HL-60 (cell line): ENCODE data around the gene AP1M2.

Source experiments
- POLR2AphosphoS5 ChIP-seq: IDR thresholded peaks from 2 replicates; pipeline ENCODE4 v1.6.1; 2012; ENCODE audit warnings: low read depth
- SPI1 ChIP-seq: IDR thresholded peaks from 2 replicates; pipeline ENCODE4 v1.6.1; 2012; ENCODE audit warnings: low read depth, mild to moderate bottlenecking, borderline replicate concordance
- TF ChIP-seq, protein P1 (sequence below): IDR thresholded peaks from one replicate; pipeline ENCODE4 v1.5.1; 2011; ENCODE audit warnings: low read length, control low read depth, inconsistent platforms; ENCODE audit not compliant: insufficient read depth

DNA sequence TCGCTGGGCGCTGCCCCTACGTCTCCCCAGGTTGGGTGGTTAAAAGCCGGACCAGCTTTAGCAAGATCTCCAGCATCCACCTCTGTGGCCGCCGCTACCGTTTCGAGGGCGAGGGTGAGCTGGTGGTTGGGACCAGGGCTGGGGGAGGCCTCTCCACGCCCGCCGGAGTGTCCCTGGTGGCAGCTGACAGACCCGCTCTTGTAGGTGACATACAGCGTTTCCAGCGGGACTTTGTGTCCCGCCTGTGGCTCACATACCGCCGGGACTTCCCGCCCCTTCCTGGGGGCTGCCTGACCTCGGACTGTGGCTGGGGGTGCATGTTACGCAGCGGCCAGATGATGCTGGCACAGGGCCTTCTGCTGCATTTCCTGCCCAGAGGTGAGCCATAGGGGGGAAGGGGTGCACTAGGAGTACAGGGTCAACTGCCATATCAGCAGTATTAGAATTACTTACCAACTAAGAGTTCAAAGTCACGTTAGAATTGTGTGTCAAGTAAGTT lies 42.3 kb downstream of the AP1M2 start:
- TF ChIP-seq, protein P1, sequence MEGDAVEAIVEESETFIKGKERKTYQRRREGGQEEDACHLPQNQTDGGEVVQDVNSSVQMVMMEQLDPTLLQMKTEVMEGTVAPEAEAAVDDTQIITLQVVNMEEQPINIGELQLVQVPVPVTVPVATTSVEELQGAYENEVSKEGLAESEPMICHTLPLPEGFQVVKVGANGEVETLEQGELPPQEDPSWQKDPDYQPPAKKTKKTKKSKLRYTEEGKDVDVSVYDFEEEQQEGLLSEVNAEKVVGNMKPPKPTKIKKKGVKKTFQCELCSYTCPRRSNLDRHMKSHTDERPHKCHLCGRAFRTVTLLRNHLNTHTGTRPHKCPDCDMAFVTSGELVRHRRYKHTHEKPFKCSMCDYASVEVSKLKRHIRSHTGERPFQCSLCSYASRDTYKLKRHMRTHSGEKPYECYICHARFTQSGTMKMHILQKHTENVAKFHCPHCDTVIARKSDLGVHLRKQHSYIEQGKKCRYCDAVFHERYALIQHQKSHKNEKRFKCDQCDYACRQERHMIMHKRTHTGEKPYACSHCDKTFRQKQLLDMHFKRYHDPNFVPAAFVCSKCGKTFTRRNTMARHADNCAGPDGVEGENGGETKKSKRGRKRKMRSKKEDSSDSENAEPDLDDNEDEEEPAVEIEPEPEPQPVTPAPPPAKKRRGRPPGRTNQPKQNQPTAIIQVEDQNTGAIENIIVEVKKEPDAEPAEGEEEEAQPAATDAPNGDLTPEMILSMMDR = no peak
- TF ChIP-seq SPI1 (no peak), POLR2AphosphoS5 (no peak)
